Gastroesophageal sphincter (tissue), 3 donors: ENCODE measurements around the gene PIGP.

ENCODE experiments used
- CTCF ChIP-seq, 4 experiments: fragments of 200-600 bp in 2 of 4; fragments of 450-650 bp in 2 of 4; sonication (generic) in 1 of 4; IDR thresholded peaks; one replicate each; pipeline ENCODE4 v1.5.1; 2017 to 2019; ENCODE audit warnings: antibody characterized with exemption in 4 of 4, mild to moderate bottlenecking in 2 of 4, moderate library complexity in 2 of 4
- POLR2A ChIP-seq, 2 donors: fragments of 450-650 bp; IDR thresholded peaks; one replicate each; pipeline ENCODE4 v1.6.1; 2017; ENCODE audit warnings: antibody characterized with exemption in 2 of 2, mild to moderate bottlenecking in 2 of 2, moderate library complexity in 1 of 2

GRCh38 chr21:37028570-37028969 lies 44.3 kb downstream of the PIGP start:
- no peak for TF ChIP-seq CTCF (IDR thresholded peaks at IDR 0.05)
- no peak for TF ChIP-seq POLR2A (IDR thresholded peaks at IDR 0.05)
